H9 (cell line): Measurements from ENCODE around the gene NRM. TPM values are rescaled to one million over a fixed set of nuclear protein-coding genes. Genes with fewer than 3 reads are reported as not detected.

Experiments used
- DNase-seq: peaks from one replicate; pipeline ENCODE4 v3.0.0-alpha.2; 2017
- H2AFZ ChIP-seq: one replicate; pipeline ENCODE4 v1.6.1; 2013; ENCODE audit warnings: mild to moderate bottlenecking, low read length, control low read depth, moderate library complexity
- H2AK5ac ChIP-seq: 2 replicates; pipeline ENCODE4 v1.6.1; 2013; ENCODE audit warnings: low read length, control low read depth, mixed read lengths; ENCODE audit not compliant: insufficient read length
- H2BK120ac ChIP-seq: one replicate; pipeline ENCODE4 v1.6.1; 2013; ENCODE audit warnings: low read depth, mild to moderate bottlenecking, low read length, control low read depth, inconsistent platforms; ENCODE audit not compliant: poor library complexity, severe bottlenecking
- H2BK12ac ChIP-seq: 2 replicates; pipeline ENCODE4 v1.6.1; 2013; ENCODE audit warnings: low read length, control low read depth, mixed read lengths, low read depth; ENCODE audit not compliant: insufficient read length
- H2BK15ac ChIP-seq: 2 replicates; pipeline ENCODE4 v1.6.1; 2013; ENCODE audit warnings: low read depth, low read length, control low read depth
- H2BK20ac ChIP-seq: one replicate; pipeline ENCODE4 v1.6.1; 2013; ENCODE audit warnings: low read depth, mild to moderate bottlenecking, low read length, control low read depth, inconsistent platforms; ENCODE audit not compliant: poor library complexity, severe bottlenecking
- H2BK5ac ChIP-seq: 2 replicates; pipeline ENCODE4 v1.6.1; 2013; ENCODE audit warnings: low read length, control low read depth, mixed read lengths; ENCODE audit not compliant: insufficient read length
- H3K14ac ChIP-seq: 2 replicates; pipeline ENCODE4 v1.6.1; 2013; ENCODE audit warnings: low read length, control low read depth; ENCODE audit not compliant: insufficient read depth
- H3K18ac ChIP-seq: 2 replicates; pipeline ENCODE4 v1.6.1; 2013; ENCODE audit warnings: low read depth, mild to moderate bottlenecking, mixed read lengths, low read length, control low read depth; ENCODE audit not compliant: insufficient read length
- H3K23ac ChIP-seq: 2 replicates; pipeline ENCODE4 v1.6.1; 2013; ENCODE audit warnings: low read length, control low read depth, mixed read lengths, low read depth; ENCODE audit not compliant: insufficient read length
- H3K23me2 ChIP-seq: 2 replicates; pipeline ENCODE4 v1.6.1; 2013; ENCODE audit warnings: low read depth, mild to moderate bottlenecking, mixed read lengths, low read length, control low read depth; ENCODE audit not compliant: insufficient read length, poor library complexity, severe bottlenecking
- H3K27ac ChIP-seq: 2 replicates; pipeline ENCODE4 v1.5.1; 2013; ENCODE audit warnings: low read length, control low read depth, mixed read lengths, low read depth; ENCODE audit not compliant: insufficient read length
- H3K27me3 ChIP-seq: 2 replicates; pipeline ENCODE4 v1.6.1; 2013; ENCODE audit warnings: low read length, control low read depth, inconsistent platforms; ENCODE audit not compliant: insufficient read depth
- H3K4ac ChIP-seq: 2 replicates; pipeline ENCODE4 v1.6.1; 2013; ENCODE audit warnings: low read depth, mild to moderate bottlenecking, control low read depth, inconsistent platforms, low read length, moderate library complexity
- H3K4me1 ChIP-seq: 2 replicates; pipeline ENCODE4 v1.6.1; 2013; ENCODE audit warnings: low read length, control low read depth, inconsistent platforms; ENCODE audit not compliant: insufficient read depth
- H3K4me2 ChIP-seq: 2 replicates; pipeline ENCODE4 v1.6.1; 2013; ENCODE audit warnings: low read length, control low read depth, mixed read lengths; ENCODE audit not compliant: insufficient read length, insufficient read depth
- H3K56ac ChIP-seq: 2 replicates; pipeline ENCODE4 v1.6.1; 2013; ENCODE audit warnings: low read depth, mild to moderate bottlenecking, mixed read lengths, low read length, control low read depth; ENCODE audit not compliant: insufficient read length
- H3K79me1 ChIP-seq: 2 replicates; pipeline ENCODE4 v1.6.1; 2013; ENCODE audit warnings: low read depth, mild to moderate bottlenecking, moderate library complexity, low read length, control low read depth, inconsistent platforms; ENCODE audit not compliant: insufficient read depth, poor library complexity, severe bottlenecking
- H3K79me2 ChIP-seq: 2 replicates; pipeline ENCODE4 v1.6.1; 2013; ENCODE audit warnings: low read length, control low read depth, inconsistent platforms; ENCODE audit not compliant: insufficient read depth
- H3K9ac ChIP-seq: 2 replicates; pipeline ENCODE4 v1.6.1; 2013; ENCODE audit warnings: low read length, control low read depth, mixed read lengths; ENCODE audit not compliant: insufficient read length; ENCODE audit errors: extremely low read depth
- H3K9me3 ChIP-seq: one replicate; pipeline ENCODE4 v1.6.1; 2013; ENCODE audit warnings: low read depth, low read length, inconsistent platforms; ENCODE audit not compliant: control insufficient read depth
- H3T11ph ChIP-seq: one replicate; pipeline ENCODE4 v1.6.1; 2013; ENCODE audit warnings: mild to moderate bottlenecking, low read length, control low read depth, inconsistent platforms
- H4K20me1 ChIP-seq: one replicate; pipeline ENCODE4 v1.6.1; 2013; ENCODE audit not compliant: control insufficient read depth, insufficient read length, insufficient read depth
- H4K5ac ChIP-seq: 2 replicates; pipeline ENCODE4 v1.6.1; 2013; ENCODE audit warnings: low read depth, mild to moderate bottlenecking, mixed read lengths, low read length, control low read depth; ENCODE audit not compliant: insufficient read length
- H4K8ac ChIP-seq: replicated peaks from 2 replicates; pipeline ENCODE4 v1.6.1; 2013; ENCODE audit warnings: low read length, control low read depth, mixed read lengths, low read depth; ENCODE audit not compliant: insufficient read length
- H4K91ac ChIP-seq: 2 replicates; pipeline ENCODE4 v1.6.1; 2013; ENCODE audit warnings: low read depth, mild to moderate bottlenecking, moderate library complexity, mixed read lengths, low read length, control low read depth; ENCODE audit not compliant: insufficient read length
- H3K27ac Mint-ChIP-seq, 3 experiments: 2 replicates in 2 of 3; 3 replicates in 1 of 3; pipeline ENCODE4 v1.8.0; 2020 to 2021; ENCODE audit warnings: mixed read lengths in 3 of 3, mild to moderate bottlenecking in 1 of 3, moderate library complexity in 1 of 3
- H3K27me3 Mint-ChIP-seq: 2 replicates; pipeline ENCODE4 v1.8.0; 2021; ENCODE audit warnings: low read depth, mild to moderate bottlenecking, moderate library complexity, mixed read lengths
- H3K36me3 Mint-ChIP-seq, 3 experiments: 2 replicates in 2 of 3; 3 replicates in 1 of 3; pipeline ENCODE4 v1.8.0; 2020 to 2021; ENCODE audit warnings: low read depth in 3 of 3, mixed read lengths in 3 of 3; ENCODE audit not compliant: insufficient read depth in 1 of 3
- H3K4me1 Mint-ChIP-seq, 2 experiments: 2 replicates each; pipeline ENCODE4 v1.8.0; 2020; ENCODE audit warnings: mixed read lengths in 2 of 2
- H3K4me3 Mint-ChIP-seq, 2 experiments: 2 replicates in 1 of 2; 3 replicates in 1 of 2; pipeline ENCODE4 v1.8.0; 2020 to 2021; ENCODE audit warnings: mild to moderate bottlenecking in 2 of 2, mixed read lengths in 2 of 2, moderate library complexity in 1 of 2
- H3K9me3 Mint-ChIP-seq, 2 experiments: 2 replicates in 1 of 2; 3 replicates in 1 of 2; pipeline ENCODE4 v1.8.0; 2020; ENCODE audit warnings: mild to moderate bottlenecking in 2 of 2, mixed read lengths in 2 of 2, moderate library complexity in 1 of 2
- CTCF ChIP-seq: fragments of 200-600 bp; sonication (generic); conservative IDR thresholded peaks from 3 replicates; pipeline ENCODE4 v1.8.0; 2021; ENCODE audit warnings: antibody characterized with exemption, mild to moderate bottlenecking
- WGBS: extraction: QIAGEN DNeasy Blood & Tissue Kit; methylation state at CpG from one replicate; pipeline ENCODE4 v1.1.7; 2013; ENCODE audit warnings: missing lambda C conversion rate, low lambda C conversion rate, mixed read lengths; ENCODE audit not compliant: insufficient read length; ENCODE audit errors: extremely low coverage; 5-methylcytosine and 5-hydroxymethylcytosine counted together
- total RNA-seq: library from RNA; stranded (reverse); gene quantifications from 2 replicates; pipeline ENCODE4 v1.2.1, GENCODE V29; 2021

Gene NRM
- total RNA-seq, 1 experiment from 2014 or later = 36.5 TPM

- no peaks in the 10 kb centered on the region for H3K79me2 ChIP-seq
- no peak overlapping the region for H3K9ac ChIP-seq
- peaks cover 16 to 23% of the 10 kb centered on the region in 2 experiments for H3K4me1 Mint-ChIP-seq
- H3K27ac ChIP-seq = no peak overlapping the region
- peaks cover 44 to 62% (median 59%) of the 10 kb centered on the region in 3 experiments for H3K36me3 Mint-ChIP-seq
- no peak overlapping the region for H3K4ac ChIP-seq
- no peak overlapping the region for H2BK120ac ChIP-seq
- H3K4me2 ChIP-seq = no peak overlapping the region
- H3T11ph ChIP-seq = no peak overlapping the region
- H3K18ac ChIP-seq = no peak overlapping the region
- no peak overlapping the region for H3K56ac ChIP-seq
- H2AFZ ChIP-seq = no peak overlapping the region
- TF ChIP-seq CTCF = no peak
- no peaks in the 10 kb centered on the region for H4K20me1 ChIP-seq
- H3K23ac ChIP-seq = no peak overlapping the region
- no peak overlapping the region for H3K4me3 Mint-ChIP-seq
- no peak overlapping the region for H3K27ac Mint-ChIP-seq
- no peak for DNase-seq
- WGBS = no CpG with 5 or more reads among the region's 1 CpG
- no peak overlapping the region for H4K5ac ChIP-seq
- H3K14ac ChIP-seq = no peak overlapping the region
- no peak overlapping the region for H4K8ac ChIP-seq
- H3K27me3 ChIP-seq = no peaks in the 10 kb centered on the region
- H2BK20ac ChIP-seq = no peak overlapping the region
- no peaks in the 10 kb centered on the region for H3K4me1 ChIP-seq
- no peaks in the 10 kb centered on the region for H3K79me1 ChIP-seq
- H4K91ac ChIP-seq = no peak overlapping the region
- no peak overlapping the region for H2BK5ac ChIP-seq
- H3K9me3 ChIP-seq = no peaks in the 10 kb centered on the region
- peaks cover 2 to 3% of the 10 kb centered on the region in 2 experiments; a peak in 2 of 5 replicates for H3K9me3 Mint-ChIP-seq
- no peak overlapping the region for H2BK12ac ChIP-seq
- no peak overlapping the region for H2BK15ac ChIP-seq
- no peaks in the 10 kb centered on the region for H3K27me3 Mint-ChIP-seq
- peaks cover 6% of the 10 kb centered on the region for H3K23me2 ChIP-seq
- H2AK5ac ChIP-seq = no peak overlapping the region
These were observed 23.5 kb upstream of the NRM start for GRCh38 chr6:30714263-30714662.
